Breast epithelium (tissue), 4 donors: ENCODE results near the gene CCDC17. TPM values are rescaled to one million over a fixed set of nuclear protein-coding genes. Genes with fewer than 3 reads are reported as not detected.
A peak's percentile ranks its signal among the peaks of the same experiment; 100 is the strongest.
"Not testable (repeated sequence)": the region's sequence is repeated elsewhere in the genome, so short reads cannot be mapped to it uniquely, and the experiment has no call there.

Source experiments
- DNase-seq, 2 donors: peaks; one replicate each; pipeline ENCODE4 v3.0.0-alpha.2; 2019; ENCODE audit warnings: low spot score in 2 of 2
- H3K27ac ChIP-seq, 2 donors: fragments of 200-600 bp; sonication (generic) in 1 of 2; one replicate each; pipeline ENCODE4 v1.5.1; 2016 to 2019; ENCODE audit warnings: mild to moderate bottlenecking in 1 of 2
- H3K27me3 ChIP-seq, 2 donors: fragments of 200-600 bp; sonication (generic) in 1 of 2; one replicate each; pipeline versions ENCODE4 v1.5.1 to v1.6.0; 2017 to 2019; ENCODE audit warnings: control low read depth in 1 of 2, mild to moderate bottlenecking in 1 of 2
- H3K36me3 ChIP-seq: fragments of 200-600 bp; one replicate; pipeline ENCODE4 v1.5.1; 2019
- H3K4me1 ChIP-seq, 2 donors: fragments of 200-600 bp; sonication (generic); one replicate each; pipeline ENCODE4 v1.5.1; 2016 to 2019; ENCODE audit warnings: control low read depth in 1 of 2
- H3K4me3 ChIP-seq, 3 donors: fragments of 200-600 bp; sonication (generic); 1 replicate in 2 of 3; 2 replicates in 1 of 3; pipeline ENCODE4 v1.5.1; 2016 to 2019; ENCODE audit warnings: mild to moderate bottlenecking in 3 of 3, moderate library complexity in 2 of 3
- H3K9me3 ChIP-seq, 2 donors: fragments of 200-600 bp; sonication (generic) in 1 of 2; one replicate each; pipeline ENCODE4 v1.5.1; 2016 to 2019; ENCODE audit warnings: control low read depth in 1 of 2
- CTCF ChIP-seq, 3 donors: fragments of 450-650 bp; IDR thresholded peaks; one replicate each; pipeline ENCODE4 v1.5.1; 2016 to 2017; ENCODE audit warnings: antibody characterized with exemption in 3 of 3, mild to moderate bottlenecking in 3 of 3, moderate library complexity in 3 of 3
- POLR2A ChIP-seq: fragments of 450-650 bp; IDR thresholded peaks from one replicate; pipeline ENCODE4 v1.6.1; 2016; ENCODE audit warnings: antibody characterized with exemption, mild to moderate bottlenecking, moderate library complexity
- POLR2AphosphoS5 ChIP-seq, 3 donors: sonication (generic); formaldehyde crosslinking; IDR thresholded peaks; one replicate each; pipeline ENCODE4 v1.6.1; 2017; ENCODE audit warnings: antibody characterized with exemption in 3 of 3
- intact Hi-C: fragments of 100-400 bp; cut with DNase I; formaldehyde crosslinking; loops from one replicate; pipeline ENCODE4 v1.15.1; 2023; ENCODE audit warnings: low total_unique reads
- total RNA-seq, 3 donors: library from RNA; depleted of rRNA; stranded (reverse); fragments of >200 nt; gene quantifications; one replicate each; pipeline ENCODE4 v1.1.0, GENCODE V29; 2016

CCDC17 gene
- total RNA-seq, 3 donors from 2014 or later = 2.3 to 5.7 (median 4.5) TPM

DNA sequence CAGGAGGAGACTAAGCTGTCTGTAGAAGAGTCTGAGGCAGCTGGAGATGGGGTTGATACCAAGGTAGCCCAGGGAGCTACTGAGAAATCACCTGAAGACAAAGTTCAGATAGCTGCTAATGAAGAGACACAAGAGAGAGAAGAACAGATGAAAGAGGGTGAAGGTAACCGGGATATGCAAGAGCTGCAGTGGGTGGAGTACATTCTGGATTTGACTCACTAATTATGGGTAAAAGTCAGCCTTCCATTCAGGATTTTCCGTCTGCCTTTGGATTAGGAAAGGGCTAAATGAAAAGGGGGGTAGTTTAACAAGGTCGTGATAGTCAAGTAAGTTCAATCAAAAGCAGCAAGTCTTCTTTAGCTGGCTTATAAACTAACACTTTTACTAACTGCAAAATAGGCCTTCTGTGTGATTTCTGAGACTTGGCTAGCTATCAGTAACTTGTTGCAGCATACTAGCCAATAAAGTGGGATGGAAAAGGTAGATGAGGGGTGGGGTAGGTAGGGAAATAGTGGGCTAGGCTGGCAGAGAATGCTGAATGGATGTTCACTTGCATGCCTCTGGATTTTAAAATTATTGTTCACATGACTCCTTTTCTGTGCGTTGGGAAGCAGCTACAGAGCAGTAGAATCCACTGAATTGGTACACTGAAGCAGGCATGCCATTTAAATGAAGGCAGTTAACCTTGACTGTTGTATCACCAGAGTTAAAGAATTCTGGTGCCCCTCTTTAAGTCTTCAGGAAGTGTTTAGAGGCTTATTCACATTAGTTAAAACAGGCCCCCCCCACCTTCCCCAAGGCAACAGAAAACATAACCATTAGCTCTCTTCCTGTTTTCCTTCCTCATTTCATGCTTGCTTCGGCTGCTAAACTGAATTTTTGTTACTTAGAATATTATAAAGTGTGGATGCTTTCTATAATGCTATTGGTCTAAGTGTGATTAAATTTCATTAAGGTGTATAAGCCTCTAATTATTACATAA lies 15.4 kb downstream of the CCDC17 start:
- peaks cover 0 to 3% of the 10 kb centered on the region in 2 donors for H3K4me1 ChIP-seq
- intact Hi-C loops = no loop called here
- H3K9me3 ChIP-seq = no peaks in the 10 kb centered on the region
- no peak overlapping the region for H3K4me3 ChIP-seq
- H3K27me3 ChIP-seq = no peaks in the 10 kb centered on the region
- H3K27ac ChIP-seq = peak overlapping the region in 1 of 2 donors; percentile 40
- DNase-seq = no peak
- no peaks in the 10 kb centered on the region for H3K36me3 ChIP-seq
- no peak for TF ChIP-seq POLR2AphosphoS5 (IDR thresholded peaks at IDR 0.05)
- TF ChIP-seq CTCF (IDR thresholded peaks at IDR 0.05) = no peak
- TF ChIP-seq POLR2A = no peak

- H3K9me3 ChIP-seq = no peaks in the 10 kb centered on the region
- no peaks in the 10 kb centered on the region for H3K27me3 ChIP-seq
- peaks cover 0 to 3% of the 10 kb centered on the region in 2 donors for H3K4me1 ChIP-seq
- no peak overlapping the region for H3K27ac ChIP-seq
- DNase-seq = no peak
- no peak for TF ChIP-seq POLR2AphosphoS5 (IDR thresholded peaks at IDR 0.05)
- no peak for TF ChIP-seq POLR2A
- no peak for TF ChIP-seq CTCF (IDR thresholded peaks at IDR 0.05)
- intact Hi-C loops = no loop called here
- no peak overlapping the region for H3K4me3 ChIP-seq
- H3K36me3 ChIP-seq = no peaks in the 10 kb centered on the region
Measured at GRCh38 chr1:45607404-45608074, 16.3 kb downstream of the CCDC17 start.

GRCh38 chr1:45604239-45604638 lies 19.6 kb downstream of the CCDC17 start:
- H3K9me3 ChIP-seq = no peaks in the 10 kb centered on the region
- no peaks in the 10 kb centered on the region for H3K27me3 ChIP-seq
- no peak for DNase-seq
- intact Hi-C loops = no loop called here
- no peak for TF ChIP-seq CTCF (IDR thresholded peaks at IDR 0.05)
- no peak for TF ChIP-seq POLR2A
- no peak for TF ChIP-seq POLR2AphosphoS5 (IDR thresholded peaks at IDR 0.05)
- H3K27ac ChIP-seq = no peak overlapping the region
- no peak overlapping the region for H3K4me3 ChIP-seq
- peaks cover 0 to 3% of the 10 kb centered on the region in 2 donors for H3K4me1 ChIP-seq
- H3K36me3 ChIP-seq = no peaks in the 10 kb centered on the region

DNA sequence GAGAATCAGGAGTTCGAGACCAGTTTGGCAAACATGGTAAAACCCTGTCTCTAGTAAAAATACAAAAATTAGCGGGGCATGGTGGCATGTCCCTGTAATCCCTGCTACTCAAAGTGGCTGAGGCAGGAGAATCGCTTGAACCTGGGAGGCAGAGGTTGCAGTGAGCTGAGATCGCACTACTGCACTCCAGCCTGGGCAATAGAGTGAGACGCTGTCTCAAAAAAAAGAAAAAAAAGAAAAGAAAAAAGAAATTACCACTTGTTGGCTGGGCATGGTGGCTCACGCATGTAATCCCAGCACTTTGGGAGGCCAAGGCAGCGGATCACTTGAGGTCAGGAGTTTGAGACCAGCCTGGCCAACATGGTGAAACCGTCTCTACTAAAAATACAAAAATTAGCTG lies 27.1 kb downstream of the CCDC17 start:
- intact Hi-C loops, H3K27me3 ChIP-seq, H3K9me3 ChIP-seq, H3K27ac ChIP-seq, DNase-seq, H3K36me3 ChIP-seq, H3K4me3 ChIP-seq, H3K4me1 ChIP-seq: not testable (repeated sequence)

DNA sequence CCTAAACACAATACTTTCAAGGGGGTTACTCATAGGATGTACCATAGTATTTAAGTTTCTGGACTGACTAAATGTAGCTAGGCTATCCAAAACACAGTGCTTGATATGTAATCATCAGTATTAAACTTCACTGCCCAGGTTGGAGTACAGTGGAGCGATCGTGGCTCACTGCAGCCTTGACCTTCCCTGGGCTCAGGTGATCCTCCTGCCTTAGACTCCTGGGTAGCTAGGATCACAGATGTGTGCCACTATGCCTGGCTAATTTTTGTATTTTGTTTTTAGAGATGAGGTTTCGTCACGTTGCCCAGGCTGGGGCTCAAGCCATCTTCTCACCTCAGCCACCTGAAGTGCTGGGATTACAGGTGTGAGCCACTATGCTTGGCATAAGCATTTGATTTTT lies 29.4 kb downstream of the CCDC17 start:
- TF ChIP-seq POLR2A = no peak
- TF ChIP-seq POLR2AphosphoS5 (IDR thresholded peaks at IDR 0.05) = no peak
- TF ChIP-seq CTCF (IDR thresholded peaks at IDR 0.05) = no peak
- no peaks in the 10 kb centered on the region for H3K27me3 ChIP-seq
- no peaks in the 10 kb centered on the region for H3K4me1 ChIP-seq
- no peaks in the 10 kb centered on the region for H3K9me3 ChIP-seq
- DNase-seq = no peak
- no peaks in the 10 kb centered on the region for H3K36me3 ChIP-seq
- no peak overlapping the region for H3K4me3 ChIP-seq
- no peak overlapping the region for H3K27ac ChIP-seq
- intact Hi-C loops = no loop called here
